GM12878 (cell line): ENCODE results near the gene THBD.
"Not testable (repeated sequence)": the region's sequence is repeated elsewhere in the genome, so short reads cannot be mapped to it uniquely, and the experiment has no call there.

Experiments used
- ASH2L ChIP-seq: fragments of 300-600, 200-600 bp; sonication (generic); IDR thresholded peaks from 2 replicates; pipeline ENCODE4 v1.6.1; 2017; ENCODE audit warnings: low read depth, mild to moderate bottlenecking, borderline replicate concordance
- EP300 ChIP-seq, 2 experiments: fragments of 150-350 bp in 1 of 2; IDR thresholded peaks; 2 replicates each; pipeline ENCODE4 v1.6.1; 2011 to 2012; ENCODE audit warnings: low read depth in 2 of 2, low read length in 2 of 2, borderline replicate concordance in 1 of 2, improper control_type of control experiment in 1 of 2, inconsistent platforms in 1 of 2; ENCODE audit not compliant: control insufficient read depth in 1 of 2
- HCFC1 ChIP-seq: fragments of 150-350 bp; IDR thresholded peaks from 2 replicates; pipeline ENCODE4 v1.6.1; 2014; ENCODE audit warnings: low read length
- NFIC ChIP-seq: IDR thresholded peaks from 2 replicates; pipeline ENCODE4 v1.6.1; 2012; ENCODE audit warnings: low read depth, mild to moderate bottlenecking, inconsistent platforms, low read length, moderate library complexity
- NFYB ChIP-seq: IDR thresholded peaks from 2 replicates; pipeline ENCODE4 v1.6.1; 2011; ENCODE audit warnings: low read depth, mild to moderate bottlenecking, low read length, improper control_type of control experiment, moderate library complexity; ENCODE audit not compliant: insufficient read depth
- POLR2A ChIP-seq: IDR thresholded peaks from 2 replicates; pipeline ENCODE4 v1.6.1; 2011; ENCODE audit warnings: low read depth, mild to moderate bottlenecking, low read length
- POLR2AphosphoS2 ChIP-seq: IDR thresholded peaks from 2 replicates; pipeline ENCODE4 v1.6.1; 2011; ENCODE audit warnings: low read depth, mild to moderate bottlenecking, low read length, improper control_type of control experiment, moderate library complexity
- POLR2AphosphoS5 ChIP-seq: IDR thresholded peaks from 2 replicates; pipeline ENCODE4 v1.6.1; 2011; ENCODE audit warnings: mild to moderate bottlenecking, low read length, inconsistent platforms
- RAD51 ChIP-seq: fragments of 450-650 bp; IDR thresholded peaks from 2 replicates; pipeline ENCODE4 v1.6.1; 2016; ENCODE audit warnings: moderate library complexity, mild to moderate bottlenecking, inconsistent platforms
- RBBP5 ChIP-seq: fragments of 200-600 bp; sonication (generic); conservative IDR thresholded peaks from 2 replicates; pipeline ENCODE4 v1.6.1; 2016
- SIN3A ChIP-seq: IDR thresholded peaks from 2 replicates; pipeline ENCODE4 v1.6.1; 2012; ENCODE audit warnings: low read depth, low read length, improper control_type of control experiment
- YY1 ChIP-seq: IDR thresholded peaks from 2 replicates; pipeline ENCODE4 v1.6.1; 2011; ENCODE audit warnings: low read depth, mild to moderate bottlenecking, low read length

GRCh38 chr20:23025503-23025902 lies 24.0 kb downstream of the THBD start:
- TF ChIP-seq NFIC; EP300 (IDR thresholded peaks at IDR 0.05; ENCODE audit: borderline replicate concordance in 1 of 2, control insufficient read depth in 1 of 2, low read depth in 2 of 2, low read length in 2 of 2); NFYB; RBBP5; POLR2AphosphoS2; SIN3A; RAD51; YY1; POLR2A; ASH2L; POLR2AphosphoS5; HCFC1: not testable (repeated sequence)
